Tongue (tissue), 2 donors: Measurements from ENCODE around the gene CORO2B. TPM values are rescaled to one million over a fixed set of nuclear protein-coding genes. Genes with fewer than 3 reads are reported as not detected.

Experiments used
- DNase-seq: peaks from one replicate; pipeline ENCODE4 v3.0.0-alpha.2; 2015
- total RNA-seq: library from RNA; depleted of rRNA; stranded (reverse); fragments of >200 nt; gene quantifications from one replicate; pipeline ENCODE4 v1.2.3, GENCODE V29; 2014

The CORO2B gene
- total RNA-seq, 1 donor from 2014 or later = 2.3 TPM

DNA sequence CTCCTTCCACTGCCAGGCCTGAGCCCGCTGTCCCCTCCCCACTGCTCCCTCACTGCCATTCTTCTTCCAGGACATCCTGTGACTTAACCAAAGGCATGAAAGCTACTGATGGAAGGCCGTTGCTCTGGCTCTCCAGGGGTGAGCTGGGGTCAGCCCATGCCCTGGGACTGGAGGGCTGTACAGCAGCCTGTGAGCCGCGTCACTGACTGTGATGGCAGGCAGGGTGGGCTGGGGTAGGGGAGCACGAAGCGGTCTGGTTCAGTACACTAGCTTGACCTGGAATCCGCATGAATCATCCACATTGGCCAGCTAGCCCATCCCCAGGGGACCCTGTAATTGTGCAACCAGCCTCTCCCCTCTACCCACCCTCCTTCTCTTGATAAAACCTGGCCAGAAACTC, 30.8 kb downstream of the CORO2B start:
- DNase-seq = no peak

DNA sequence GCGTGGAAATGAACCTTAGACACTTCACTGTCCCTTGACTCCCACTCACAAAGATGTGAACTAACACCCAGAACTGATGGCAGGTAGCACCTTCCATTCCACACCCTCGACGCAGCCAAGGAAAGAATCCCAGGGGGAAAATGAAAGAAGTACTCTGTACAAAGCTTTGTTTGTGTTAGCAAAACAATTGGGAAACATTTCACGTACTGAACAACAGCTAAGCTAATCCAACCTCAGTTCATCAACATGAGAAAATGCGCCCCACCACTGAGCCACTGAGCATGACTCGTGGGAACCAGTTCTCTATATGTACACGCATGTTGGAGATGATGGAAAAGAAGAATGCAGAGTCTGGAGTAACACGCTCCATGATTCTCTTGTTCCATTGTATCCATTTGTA, 32.0 kb downstream of the CORO2B start:
- no peak for DNase-seq

DNA sequence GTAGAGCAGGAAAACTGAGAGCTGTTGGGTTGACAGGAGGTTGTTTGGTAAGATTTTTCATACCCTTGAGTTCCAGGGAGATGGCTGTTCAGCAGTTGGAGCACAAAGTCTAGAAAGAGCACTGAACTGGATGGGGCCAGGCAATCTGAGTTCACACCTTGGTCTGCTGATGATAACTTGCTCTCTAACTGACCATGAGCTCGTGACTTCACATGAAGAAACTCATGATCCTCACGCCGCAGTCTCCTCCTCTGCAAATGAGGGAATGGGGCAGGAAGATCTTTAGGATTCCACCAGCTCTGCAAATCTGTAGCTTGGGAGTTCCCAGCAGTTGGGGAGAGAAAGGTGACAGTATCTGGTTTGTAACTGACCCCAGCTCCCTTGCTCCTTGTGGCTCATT, 33.7 kb downstream of the CORO2B start:
- no peak for DNase-seq

DNA sequence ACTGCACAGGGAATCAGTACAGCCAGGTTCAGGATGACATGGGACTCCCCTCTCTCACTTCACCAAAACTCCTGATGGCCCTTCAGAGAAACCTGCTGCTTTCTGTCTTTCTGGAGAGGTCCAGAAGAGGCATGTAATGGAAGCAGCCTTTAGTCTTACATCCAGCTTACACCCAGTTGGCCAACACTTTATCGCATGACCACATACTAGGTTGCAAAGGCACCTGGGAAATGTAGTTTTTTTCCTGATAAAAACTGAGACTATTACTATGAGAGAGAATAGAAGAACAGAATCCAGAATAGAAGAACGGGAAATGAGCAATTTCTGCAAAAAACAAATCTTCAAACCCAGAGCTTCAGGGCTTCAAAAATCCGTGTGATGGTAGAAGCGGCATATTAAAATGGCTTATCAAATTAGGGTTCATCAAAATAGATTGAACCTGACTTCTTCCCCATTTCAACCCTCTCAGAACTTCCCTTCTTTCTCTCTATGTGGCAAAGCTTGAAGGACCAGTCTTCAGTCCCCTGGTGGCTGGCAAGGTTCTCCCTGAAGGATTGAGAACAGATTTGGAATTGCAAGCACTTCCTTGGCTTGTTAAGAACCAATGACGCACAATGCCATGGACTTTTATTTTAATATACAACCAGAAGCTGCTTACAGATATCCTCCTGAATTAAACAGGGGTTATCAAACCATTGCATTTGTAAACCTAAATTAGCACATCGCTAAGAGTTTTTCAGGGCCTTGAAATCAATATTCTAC, 34.4 kb downstream of the CORO2B start:
- DNase-seq = no peak

DNA sequence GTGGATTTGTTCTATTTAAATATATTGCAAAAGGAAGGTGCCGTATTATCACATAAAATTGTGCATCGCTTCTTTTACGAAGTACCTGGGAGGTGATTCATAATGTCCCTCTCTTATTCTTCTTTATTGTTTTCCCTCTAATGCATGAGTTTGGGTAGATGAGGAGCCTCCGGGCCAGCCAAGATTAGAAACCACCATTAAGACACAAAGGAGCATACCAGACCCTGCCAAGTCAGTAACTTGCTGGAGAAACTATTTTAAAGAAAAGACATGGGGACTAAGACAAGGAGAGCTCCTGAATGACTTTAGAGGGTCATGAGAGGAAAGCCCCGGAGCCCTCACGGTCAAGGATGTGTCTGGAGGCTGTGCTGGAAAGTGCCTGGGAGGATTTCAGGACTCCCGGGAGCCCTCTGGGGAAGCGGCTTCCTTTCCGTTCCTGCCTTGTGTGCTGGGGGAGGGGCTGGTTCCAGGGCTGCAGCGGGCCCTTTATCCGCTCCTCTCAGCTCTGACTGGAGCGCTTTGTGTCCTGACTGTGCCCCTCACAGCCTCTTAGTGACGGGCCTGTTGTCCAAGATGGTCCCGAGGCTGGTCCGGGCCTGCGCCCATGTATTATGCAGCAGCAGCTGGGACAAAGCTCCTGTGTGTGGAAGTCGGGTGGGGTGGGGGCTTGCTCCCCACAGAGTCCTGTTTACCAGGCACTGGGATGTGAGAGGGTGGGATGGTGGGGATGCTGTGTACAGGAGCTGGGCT, 35.7 kb downstream of the CORO2B start:
- DNase-seq = peak; percentile 60

DNA sequence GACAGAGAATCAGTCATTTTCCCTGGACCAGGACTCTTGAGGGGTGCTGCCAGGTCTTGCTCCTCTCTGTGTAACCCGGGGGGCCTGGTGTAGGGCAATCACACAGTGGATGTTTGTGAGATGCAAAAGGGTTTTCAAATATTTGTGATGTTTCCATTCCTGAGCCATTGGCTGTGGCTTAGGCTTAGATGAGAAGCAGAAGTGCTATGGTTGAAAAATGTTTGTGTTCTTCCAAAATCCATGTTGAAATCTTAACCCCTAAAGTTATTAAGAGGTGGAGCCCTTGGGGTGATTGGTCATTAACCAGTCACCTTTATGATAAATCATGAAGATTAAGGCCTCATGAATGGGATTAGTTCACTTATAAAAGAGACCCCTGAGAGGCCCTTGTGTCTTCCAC, 36.5 kb downstream of the CORO2B start:
- DNase-seq = no peak

DNA sequence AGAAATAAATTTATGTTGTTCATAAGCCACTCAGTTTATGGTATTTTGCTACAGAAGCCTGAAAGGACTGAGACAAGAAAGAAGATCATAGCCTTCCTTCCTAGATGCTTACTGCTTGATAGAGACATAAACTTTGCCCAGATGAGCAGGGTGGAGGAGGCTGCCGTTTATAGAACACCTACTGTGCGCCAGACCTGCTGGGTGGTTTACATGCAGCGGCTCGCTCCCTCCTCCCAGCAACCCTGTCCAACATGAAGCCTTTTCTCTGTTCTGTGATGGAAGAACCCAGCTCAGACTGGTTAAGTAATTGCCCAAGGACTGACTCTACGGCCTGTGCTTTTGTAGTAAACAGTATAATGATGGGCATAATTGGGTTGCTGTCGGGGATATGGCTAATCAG, 37.0 kb downstream of the CORO2B start:
- no peak for DNase-seq

DNA sequence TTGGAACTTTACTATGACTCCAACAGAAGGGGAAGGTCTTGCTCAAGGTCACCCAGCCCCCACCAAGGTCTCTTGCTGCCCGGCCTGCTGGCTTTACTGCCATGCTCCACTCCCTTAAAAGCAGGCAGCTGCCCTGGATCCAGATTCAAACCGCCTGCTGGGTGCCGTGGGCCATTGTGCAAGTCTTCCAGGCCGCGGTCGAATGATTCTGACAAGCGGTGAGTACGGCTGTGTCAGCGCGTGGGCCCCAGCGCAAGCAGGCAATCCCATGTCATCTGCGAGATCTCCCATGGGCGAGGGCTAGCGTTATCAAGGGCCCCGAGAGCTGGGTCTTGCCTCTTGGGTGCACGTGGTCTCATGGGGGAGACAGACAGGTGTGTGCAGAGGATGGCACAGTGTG, 37.6 kb downstream of the CORO2B start:
- no peak for DNase-seq

DNA sequence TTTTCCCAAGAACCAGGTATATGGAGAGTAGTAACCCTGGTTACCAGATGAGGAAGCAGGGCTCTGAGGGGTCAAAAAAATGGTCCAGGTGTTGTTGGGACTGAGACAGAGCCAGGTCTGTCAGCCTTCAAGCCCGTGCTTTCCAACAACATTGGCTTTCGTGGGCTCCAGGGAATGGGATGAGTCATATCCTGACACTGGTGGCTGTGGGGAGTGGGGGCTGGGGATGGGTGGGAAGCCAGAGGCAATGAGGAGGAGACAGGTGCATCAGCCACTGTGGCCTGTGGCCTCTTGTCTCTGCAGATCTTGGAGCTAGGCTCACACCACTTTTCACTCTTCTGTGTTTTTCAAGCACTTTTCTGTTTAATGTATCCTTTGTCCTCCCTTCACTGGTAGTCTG, 38.2 kb downstream of the CORO2B start:
- DNase-seq = no peak

DNA sequence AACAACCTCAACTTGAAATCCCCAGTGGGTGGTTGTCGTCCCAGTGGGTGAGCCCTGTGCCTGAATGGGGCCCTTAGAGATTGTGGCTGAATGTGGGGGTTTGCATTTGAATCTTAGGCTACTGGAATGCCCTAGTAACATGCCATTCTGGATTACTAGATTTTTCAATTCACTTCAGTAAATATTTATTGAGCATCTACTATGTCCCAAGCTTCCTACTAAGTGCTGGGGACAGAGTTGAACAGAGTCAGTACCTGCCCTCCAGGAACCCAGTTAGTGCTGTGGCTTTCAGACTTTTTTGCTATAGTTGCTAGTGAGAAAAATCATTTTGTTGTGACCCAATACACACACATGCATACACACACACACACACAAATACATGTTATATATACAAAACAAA, 39.0 kb downstream of the CORO2B start:
- no peak for DNase-seq

DNA sequence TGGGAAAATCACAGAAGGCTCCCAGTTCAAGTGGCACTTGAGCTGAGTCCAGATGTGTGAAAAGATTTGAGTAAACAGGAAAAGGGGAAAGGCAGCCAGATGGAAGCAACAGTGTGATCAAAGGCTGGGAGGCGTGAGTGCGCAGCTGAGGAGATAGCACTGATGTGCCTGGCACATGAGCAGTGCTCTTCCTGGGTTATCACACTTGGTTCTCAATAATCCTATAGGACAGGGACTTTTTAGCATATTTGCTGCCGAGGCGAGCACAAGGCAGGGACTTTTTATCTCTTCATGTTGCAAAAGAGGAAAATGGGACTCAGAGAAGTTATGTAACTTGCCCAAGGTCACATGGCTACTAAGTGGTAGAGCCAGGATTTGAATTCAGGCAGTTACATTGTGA, 39.6 kb downstream of the CORO2B start:
- DNase-seq = no peak

DNA sequence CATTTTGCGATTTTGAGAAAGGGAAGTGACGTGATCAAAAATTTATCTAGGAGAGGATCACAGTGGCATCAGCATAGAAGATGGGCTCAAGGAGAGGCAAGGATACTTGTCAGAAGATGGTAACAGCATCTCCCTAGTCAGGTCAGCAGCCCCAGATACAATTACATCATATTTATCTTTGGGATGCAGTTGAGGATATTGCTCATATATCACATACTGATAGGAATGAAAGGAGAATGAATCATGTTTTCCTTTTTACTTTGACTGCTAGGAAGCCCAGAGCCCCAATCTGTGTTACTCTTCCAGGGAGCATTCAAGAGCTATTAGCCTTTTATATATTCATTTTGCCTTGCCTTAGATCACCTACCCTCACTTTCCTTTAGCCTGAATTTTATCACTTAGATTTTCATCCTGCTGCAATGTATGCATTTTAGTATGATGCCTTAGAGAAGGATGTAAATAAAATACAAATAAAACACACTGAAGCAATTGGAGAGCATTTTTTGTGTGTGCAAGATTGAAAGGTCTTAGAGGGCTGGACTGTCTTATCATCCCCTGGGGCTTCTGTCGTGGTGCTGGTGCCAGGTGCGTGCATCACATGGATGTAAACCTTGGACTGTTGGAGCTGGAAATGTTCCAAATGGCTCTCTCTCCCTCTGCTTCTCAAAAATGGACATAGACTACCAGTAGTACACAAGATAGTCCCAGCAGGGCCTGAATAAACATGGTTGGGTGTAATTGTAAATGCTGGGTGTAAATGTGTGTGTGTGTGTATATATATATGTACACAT, 40.3 kb downstream of the CORO2B start:
- DNase-seq = no peak

DNA sequence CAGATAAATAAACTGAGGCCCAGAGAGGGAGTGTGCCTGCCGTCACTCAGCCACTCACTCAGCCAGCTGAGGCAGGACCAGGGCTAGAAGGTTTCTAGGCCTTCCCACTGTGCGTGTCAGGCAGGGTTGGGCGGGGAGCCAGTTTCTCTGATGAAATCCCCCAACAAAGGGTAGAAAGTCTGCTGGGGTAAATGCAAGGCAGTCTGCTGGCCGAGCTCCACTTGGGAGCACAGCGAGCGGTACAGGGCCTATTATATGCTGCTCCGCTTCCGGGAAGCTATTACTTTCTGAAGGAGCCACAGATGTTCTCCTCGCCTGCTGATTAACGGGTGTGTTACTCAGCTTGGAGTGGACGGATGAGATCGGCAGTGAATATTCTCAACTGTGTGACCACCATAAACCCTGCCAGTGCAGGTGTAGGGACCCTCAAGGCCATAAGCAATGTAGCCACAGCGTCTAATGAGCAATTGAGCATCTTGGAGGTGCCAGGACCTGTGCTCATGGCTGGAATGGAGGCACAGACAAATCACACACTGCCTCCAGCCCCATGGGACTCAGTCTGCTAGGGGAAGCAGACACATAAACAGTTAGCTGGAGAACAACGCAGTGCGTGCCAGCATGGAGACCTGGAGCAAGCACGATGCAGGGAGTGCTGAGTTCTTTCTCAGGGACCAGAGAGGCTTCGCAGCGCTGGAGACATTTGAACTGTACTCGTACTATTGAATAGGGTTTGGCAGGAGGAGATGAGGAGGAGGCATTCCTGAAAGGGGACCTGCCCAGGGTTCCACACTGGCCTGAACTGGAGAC, 42.1 kb downstream of the CORO2B start:
- DNase-seq = peak; percentile 88

DNA sequence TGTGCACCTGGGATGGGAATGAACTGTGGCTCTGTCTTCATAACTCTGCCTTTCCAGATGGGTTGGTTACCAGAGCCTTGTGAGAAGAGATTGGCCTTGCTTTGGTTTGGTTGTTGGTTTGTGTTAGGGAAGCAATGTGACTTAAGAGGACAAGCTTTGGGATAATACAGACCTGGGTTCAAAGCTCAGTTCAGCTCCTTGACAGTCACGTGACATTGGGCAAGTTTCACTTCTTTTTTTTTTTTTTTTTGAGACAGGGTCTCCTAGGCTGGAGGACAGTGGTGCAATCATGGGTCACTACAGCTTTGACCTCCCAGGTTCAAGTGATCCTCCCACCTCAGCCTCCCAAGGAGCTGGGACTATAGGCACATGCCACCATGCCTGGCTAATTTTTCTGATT, 42.7 kb downstream of the CORO2B start:
- no peak for DNase-seq

DNA sequence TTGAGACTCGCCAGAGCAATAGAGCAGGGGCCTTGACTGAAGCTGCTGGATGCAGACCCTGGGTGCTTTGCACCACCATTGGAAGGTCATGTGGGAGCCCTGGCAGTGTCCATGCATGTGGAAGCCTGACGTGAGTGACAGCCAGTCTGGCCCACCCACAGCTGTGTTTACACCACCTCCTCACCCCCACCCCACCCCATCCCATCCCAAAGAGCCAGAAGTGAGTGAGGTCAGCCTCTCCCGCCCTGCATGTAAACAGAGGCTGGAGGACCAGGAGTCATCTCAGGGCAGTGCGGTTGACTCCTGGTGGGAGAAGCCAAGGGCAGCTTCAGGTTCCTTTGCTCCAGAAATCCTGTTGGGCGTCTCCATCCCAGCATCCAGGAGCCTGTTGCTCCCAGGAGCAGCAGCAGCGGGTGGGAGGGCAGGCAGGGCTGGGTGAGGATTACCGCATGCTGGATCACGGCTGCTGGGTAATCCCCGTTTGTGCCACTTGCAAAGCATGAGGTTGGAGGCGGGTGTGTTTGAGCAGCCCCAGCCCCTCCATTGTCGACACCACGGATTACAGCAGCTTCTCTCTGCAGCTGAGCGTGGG, 44.6 kb downstream of the CORO2B start:
- peak; percentile 58 for DNase-seq

DNA sequence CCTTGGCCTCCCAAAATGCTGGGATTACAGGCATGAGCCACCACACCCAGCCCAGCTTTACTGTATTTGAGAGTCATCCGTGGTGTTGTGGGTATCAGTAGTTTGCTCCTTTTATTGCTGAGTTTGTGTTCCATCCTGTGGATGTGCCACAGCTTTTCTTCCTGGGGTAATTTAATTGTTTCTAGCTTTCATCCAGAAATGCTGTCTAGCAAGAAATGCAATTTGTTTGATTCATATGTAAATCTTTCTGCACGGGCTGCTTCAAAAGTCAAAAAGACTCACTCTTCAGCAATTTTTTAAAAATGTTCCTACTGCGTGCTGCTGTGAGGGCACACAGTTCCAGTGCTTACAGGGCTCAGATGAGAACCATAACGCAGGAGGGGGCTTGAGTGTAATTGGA, 47.1 kb downstream of the CORO2B start:
- no peak for DNase-seq

DNA sequence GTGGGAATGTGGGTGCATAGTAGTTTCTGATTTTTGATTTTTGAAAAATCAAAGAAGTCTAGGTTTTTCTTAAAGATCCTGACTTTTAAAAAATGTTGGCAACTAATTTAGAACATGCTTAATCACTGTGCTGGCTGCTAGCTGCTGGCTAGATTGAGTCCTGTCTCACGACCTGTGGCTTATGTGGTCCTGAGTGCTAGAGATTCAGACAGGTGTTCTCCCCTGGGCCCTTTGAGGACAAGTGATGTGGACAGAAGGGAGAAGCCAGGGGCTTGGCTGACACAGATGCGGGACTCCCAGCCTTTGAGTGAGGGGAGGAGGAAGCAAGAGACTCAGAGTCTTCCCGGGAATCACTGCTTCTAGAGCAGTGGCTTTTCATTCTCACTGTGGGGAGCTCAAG, 47.5 kb downstream of the CORO2B start:
- no peak for DNase-seq

DNA sequence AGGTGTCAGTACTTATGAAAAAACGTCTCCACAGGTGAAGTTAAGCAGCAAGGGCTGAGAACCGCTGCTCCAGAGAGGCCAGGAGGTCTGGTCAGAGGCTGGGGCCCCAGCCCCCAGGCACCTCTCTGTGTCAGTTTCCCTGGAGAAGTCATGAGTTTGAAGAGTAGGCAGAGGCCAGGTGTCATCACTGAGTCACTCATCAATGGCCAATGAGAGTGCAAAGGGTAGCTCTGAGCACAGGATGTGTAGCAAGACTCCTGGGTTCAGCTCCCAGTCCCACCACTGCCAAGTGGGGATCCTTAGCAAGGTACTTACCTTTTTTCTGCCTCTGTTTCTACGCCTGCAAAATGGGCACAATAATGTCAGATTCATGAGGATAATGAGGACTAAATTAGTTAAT, 47.9 kb downstream of the CORO2B start:
- no peak for DNase-seq

DNA sequence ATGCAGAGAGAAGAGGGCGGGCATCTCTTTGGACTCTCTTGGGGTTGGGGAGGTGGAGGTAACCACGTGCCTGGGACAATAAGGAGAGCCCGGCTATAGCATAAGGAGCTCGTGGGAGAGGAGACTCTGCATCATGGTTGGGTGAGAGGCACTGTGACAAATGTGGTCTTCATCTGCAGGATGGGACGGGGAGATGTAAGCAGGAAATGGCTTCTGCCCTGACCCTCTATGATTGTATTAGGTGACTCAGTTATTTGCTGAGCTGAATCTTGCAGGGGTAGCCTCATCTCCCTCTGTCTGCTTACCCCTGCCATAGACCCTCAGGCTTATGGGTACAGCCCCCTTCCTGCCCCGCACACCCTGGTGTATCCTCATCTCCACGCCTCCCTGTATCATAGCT, 48.7 kb downstream of the CORO2B start:
- no peak for DNase-seq

DNA sequence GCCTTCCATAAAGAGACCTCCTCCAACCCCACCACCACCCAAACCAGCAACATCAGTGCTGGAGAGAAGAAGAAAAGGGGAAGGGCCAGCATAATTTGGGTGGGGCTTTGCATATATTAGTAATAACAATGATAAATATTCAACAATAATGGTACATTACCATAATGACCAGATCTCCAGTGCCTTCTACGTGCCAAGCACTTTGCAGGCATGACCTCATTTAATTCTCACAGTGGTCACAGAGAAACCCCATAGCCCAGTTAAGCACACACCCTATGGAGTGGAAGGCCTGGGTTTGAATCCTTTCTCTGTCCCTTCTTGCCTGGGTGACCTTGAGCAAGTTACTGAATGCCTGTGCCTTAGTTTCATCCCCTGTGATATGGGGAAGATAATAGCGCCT, 49.2 kb downstream of the CORO2B start:
- DNase-seq = no peak

DNA sequence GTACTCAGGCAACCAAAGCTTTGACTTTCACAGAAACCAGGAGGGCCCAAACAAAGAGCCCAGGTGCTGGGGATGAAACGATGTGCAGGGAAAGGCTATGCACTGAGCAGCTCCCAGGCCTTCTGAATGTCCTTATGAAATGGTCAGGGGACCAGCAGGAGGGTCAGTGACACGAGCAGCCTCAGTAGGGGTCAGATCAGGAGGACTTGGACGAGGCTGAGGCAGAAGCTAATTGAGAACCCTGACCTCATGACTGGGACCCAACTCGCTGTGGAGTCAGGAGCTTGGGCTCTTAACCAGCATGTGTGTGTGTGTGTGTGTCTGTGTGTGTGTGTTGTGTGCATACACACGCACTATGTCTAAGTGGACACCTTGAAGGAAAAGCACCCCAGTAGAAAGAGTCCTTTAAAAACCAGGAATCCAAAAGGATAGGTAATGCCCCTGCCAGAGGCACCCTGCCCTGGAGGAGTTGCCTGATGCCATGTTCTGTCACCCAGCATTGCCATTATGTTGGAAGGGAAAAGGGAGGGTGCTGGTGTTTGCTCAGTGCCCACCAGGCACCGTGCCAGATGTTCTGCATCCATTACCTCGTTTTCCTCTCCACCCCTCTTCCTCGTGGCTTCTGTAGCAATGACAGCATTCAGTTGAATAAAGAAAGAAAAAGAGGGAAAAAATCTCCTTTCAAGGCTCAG, 50.9 kb downstream of the CORO2B start:
- no peak for DNase-seq
